PFSK-1 (cell line): ENCODE results near the gene NFE2L2.

Experiments
- POLR2AphosphoS5 ChIP-seq: IDR thresholded peaks from 2 replicates; pipeline ENCODE4 v1.6.1; 2012; ENCODE audit warnings: low read depth, mild to moderate bottlenecking, control low read depth, low read length, moderate library complexity
- REST ChIP-seq, 2 experiments: IDR thresholded peaks; 2 replicates each; pipeline versions ENCODE4 v1.6.1 to v1.8.0; 2011 to 2012; ENCODE audit warnings: low read depth in 2 of 2, low read length in 2 of 2, control low read depth in 1 of 2, inconsistent platforms in 1 of 2, mild to moderate bottlenecking in 1 of 2, moderate library complexity in 1 of 2; ENCODE audit not compliant: insufficient read depth in 1 of 2
- TAF1 ChIP-seq: IDR thresholded peaks from 2 replicates; pipeline ENCODE4 v1.6.1; 2012; ENCODE audit warnings: low read length, control low read depth, borderline replicate concordance; ENCODE audit not compliant: insufficient read depth

GRCh38 chr2:177268187-177268871 lies 3.8 kb upstream of the NFE2L2 start:
- TF ChIP-seq REST (IDR thresholded peaks at IDR 0.05; ENCODE audit: insufficient read depth in 1 of 2, low read depth in 2 of 2, low read length in 2 of 2) (no peak), POLR2AphosphoS5 (no peak), TAF1 (no peak)
